HG02981 (cell line): Measurements from ENCODE around the gene AXIN2.
"Not testable (repeated sequence)": the region's sequence is repeated elsewhere in the genome, so short reads cannot be mapped to it uniquely, and the experiment has no call there.

Experiments
- ATAC-seq: cut with Tn5 transposase; IDR thresholded peaks from one replicate; pipeline ENCODE4 v1.9.1; 2021; ENCODE audit warnings: mild to moderate bottlenecking, moderate library complexity; ENCODE audit not compliant: unreplicated experiment

AXIN2 gene

DNA sequence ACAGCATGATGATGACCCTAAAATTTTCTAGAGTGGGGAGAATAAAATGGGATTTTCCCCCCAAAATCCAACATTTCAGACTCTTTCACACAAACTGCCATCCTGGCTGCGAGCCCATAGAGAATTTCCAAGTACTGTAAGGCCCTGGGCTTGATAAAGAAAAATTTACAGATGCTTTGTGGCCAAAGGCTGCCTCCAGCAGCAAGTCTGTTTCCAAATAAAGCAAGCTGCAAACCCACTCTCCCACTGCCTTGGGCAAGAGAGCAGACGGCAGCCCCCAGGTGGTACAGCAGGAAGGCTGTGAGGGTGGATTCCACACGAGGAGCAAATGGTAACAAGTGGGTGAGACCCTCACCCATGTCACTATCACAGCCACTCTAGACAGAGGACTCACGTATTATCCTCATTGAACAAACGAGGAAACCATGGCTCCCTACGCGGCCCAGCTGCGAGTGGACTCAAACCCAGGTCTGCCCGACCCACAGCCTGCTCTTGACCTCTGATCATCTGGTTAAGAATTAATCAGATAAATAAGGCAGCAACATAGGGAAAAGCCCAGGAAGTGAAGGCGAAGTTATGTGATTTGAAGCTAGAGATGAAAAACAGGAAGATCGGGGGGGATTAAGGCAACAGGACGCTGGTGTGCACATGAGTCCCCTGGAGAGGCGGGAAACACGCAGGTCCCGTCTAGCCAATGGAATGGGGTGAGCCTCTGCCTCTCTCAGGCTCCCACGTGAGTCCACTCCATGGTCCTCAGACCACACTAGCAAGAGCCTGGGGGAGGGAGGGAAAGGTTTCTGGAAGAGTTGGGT, 37.4 kb downstream of the AXIN2 start:
- ATAC-seq, result no peak

DNA sequence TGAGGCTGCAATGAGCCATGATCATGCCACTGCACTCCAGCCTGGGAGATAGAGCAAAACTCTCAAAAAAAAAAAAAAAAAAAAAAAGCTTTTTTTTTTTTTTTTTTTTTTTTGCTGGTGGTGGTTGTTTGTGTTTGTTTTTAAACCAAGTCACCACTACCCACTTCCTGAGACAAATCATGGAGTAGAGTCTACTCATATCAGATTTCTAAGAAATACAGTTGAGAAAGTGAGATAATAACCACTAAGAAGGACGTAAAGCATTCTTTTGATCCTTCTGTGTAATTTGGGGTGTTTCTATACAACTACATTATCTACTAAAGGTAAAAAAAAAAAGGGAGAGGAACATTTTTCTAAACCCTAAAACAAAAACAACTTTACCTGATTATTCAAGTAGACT, 38.0 kb downstream of the AXIN2 start:
- no peak for ATAC-seq

DNA sequence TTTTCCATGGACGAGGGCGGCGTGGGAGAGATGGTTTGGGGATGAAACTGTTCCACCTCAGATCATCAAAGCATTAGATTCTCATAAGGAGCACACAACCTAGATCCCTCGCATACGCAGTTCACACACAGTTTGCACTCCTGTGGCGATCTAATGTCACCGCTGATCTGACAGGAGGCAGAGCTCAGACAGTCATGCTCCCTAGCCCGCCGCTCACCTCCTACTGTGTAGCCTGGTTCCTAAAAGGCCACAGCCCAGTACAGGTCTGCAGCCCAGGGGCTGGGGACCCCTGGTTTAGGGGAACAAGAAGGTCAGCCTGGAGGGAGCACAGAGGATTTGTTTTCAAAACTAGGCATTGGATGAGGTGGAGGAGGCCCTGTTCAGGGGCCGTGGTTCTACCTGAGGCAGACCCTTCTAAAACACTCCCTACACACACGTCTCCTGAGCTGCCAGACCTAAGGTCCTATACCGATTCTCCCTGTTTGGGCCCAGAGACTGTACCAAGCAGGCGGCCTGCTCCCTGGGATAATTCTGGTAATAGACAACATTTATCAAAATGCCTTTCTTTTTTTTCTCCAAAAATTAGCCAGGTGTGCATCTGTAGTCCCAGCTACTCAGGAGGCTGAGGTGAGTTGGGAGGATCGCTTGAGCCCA, 38.6 kb downstream of the AXIN2 start:
- no peak for ATAC-seq

DNA sequence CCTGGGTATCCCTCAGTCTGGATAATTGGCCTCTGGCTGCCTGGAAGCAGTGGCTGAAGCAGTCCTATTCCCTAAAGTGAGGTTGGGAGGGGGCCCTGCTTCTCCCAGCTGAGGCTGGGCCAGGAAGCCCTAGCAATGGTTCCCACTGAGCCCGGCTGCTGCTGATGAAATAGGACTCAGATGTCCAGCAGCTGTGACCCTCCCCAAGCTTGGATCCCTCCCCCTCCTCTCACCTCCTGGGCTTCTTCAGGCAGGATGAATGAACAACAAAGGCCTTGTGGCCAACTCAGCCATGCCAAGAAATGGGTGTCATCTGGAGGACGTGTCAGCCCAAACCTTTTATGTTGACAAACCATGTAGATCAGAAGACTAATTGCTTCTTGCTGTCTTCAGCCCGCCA, 42.0 kb downstream of the AXIN2 start:
- ATAC-seq, result no peak

DNA sequence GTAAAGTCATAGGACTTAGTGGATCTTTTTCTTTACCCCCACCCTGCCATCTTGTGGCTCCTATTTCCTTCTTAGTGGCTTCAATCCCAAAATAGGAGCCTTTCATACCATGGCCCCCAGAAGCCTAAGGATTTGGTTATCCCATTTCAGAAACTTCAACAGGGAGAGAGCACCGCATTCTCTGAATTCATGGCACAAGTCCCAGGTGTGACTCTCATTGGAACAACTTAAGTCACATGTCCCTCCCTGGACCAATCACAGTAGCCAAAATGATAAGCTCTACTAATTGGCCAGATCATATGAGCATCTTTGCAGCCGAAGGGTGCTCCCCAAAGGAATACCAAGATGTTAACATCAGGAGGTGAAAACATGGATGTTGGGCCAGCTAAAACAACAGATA, 43.2 kb downstream of the AXIN2 start:
- ATAC-seq, result no peak

DNA sequence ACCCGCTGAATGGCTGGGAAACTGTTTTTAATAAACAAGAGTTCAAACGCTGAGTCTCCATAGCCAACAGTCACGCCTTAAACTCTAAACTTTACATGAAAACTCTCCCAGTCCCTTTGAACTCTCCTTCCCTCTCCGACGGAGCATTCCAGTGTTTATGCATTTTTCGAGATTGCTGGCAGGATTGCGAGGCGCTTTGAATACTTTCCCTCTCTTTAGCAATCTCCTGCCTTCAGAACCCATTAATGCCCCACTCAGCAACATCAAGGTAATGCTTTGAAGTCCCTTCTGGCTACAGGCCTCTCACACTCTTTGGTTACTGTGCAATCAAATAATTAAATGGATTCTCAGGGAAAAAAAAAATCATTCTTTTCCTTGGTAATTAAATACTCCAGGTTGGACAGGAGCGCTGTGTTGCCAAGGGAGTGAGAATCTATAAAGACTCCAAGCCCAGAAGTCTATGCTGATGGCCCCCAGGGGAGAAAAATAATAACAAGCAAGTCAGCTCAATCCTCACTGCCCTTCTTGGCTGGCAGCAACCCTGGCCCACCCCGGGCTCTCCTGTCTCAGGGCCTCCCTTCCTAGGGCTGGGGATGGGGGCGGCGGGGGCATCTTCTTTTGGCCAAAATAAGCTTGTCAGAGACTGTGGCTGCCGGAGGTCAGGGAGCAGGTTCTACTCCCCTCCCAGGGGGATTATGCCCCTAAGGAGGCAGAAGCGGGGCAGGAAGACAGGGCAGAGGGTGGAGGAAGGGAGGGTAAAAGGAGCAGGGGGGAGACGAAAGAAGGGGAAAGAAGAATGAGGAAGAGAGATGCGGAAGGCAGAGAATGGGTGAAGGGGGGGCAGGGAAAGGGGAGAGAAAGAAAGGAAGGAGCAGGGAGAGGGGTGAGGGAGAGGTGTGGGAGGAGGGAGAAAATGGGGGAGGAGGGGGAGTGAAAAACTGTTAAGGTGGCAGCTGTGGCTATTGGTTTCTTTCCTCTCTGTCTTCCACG, 45.2 kb downstream of the AXIN2 start:
- no peak for ATAC-seq

DNA sequence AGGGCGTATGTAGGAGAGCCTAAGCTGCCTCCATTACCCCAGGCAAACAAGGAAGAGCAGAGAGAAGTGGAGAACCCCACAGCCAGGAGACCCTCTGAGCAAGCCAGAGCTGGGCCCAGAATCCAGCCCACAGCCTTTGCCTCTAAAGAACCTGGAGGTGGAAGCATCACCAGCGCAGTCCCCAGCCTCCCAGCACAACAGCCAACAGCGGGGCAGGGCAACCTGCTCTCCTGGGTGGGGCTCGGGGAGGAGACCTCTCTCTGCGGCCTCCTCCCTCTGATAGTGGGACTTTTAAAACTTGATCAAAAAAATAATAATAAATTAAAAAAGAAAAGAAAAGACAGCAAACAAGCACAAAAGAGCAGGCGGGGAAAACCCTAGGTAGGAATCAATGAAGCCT, 45.9 kb downstream of the AXIN2 start:
- no peak for ATAC-seq

DNA sequence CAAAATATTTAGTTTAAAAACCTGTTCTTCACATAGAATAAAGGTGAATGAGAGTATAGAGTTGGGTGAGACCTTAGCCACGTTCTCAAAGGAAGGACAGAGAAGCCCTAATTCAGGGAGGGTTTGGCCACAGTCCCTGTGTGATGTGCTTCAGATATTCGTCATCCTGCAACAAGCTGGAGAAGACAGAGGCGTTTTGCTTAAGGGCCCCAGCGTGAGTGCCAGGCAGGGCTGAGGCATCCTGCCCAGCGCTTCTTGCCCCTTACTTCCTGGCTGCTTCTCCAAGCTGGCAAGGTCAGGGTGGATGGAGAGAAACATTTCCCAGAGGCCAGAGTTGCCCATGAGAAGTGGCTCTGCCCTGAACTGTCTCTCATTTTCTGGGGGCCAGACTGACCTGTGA, 46.9 kb downstream of the AXIN2 start:
- no peak for ATAC-seq

DNA sequence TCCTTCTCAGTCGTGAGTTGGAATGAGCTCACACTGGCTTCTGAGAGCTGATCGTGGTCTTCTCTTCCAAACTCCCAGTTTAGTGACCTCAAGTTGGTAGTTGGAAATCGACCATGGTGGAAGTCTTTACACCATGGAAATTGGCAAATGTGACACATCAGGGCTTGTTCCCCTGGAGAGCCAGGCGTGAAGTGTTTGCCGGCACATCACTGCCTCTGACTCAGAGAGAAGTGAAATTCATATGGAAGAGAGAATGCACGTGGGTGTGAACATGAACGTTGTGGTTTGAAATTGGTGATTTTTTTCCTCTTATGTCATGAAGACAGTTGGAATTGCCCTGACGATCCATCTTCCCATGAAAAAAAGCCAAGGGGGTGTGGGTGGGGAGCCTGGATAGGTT, 47.4 kb downstream of the AXIN2 start:
- ATAC-seq, result no peak

DNA sequence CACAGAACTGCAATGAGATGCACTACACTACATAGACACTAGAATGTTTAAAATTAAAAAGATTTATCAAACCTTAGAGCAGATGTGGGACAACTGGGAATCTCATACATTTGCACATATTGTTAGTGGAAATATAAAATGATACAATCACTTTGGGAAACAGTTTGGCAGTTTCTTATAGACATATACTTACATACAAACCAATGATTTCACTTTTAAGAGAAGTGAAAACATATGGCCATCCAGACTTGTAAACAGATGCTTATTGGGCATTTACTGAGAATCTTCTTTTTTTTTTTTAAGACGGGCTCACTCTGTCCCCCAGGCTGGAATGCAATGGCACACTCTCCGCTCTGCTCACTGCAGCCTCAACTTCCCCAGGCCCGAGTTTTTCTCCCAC, 50.1 kb downstream of the AXIN2 start:
- no peak for ATAC-seq

DNA sequence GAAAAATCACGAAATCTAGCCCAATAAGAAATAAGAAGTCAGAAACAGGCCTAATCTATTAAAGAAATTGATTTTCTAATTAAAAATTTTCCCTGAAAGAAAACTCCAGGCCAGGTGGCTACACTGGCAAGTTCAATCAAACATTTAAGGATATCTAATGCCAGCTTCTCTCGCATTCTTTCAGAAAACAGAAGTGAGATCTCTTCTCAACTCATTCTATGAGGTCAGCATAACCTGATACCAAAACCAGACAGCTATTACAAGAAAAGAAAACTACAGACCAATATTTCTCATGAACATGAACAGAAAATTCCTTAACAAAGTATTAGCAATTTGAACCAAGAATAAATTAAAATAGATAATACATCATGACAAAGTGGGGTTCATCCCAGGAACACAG, 52.4 kb downstream of the AXIN2 start:
- ATAC-seq, result no peak

DNA sequence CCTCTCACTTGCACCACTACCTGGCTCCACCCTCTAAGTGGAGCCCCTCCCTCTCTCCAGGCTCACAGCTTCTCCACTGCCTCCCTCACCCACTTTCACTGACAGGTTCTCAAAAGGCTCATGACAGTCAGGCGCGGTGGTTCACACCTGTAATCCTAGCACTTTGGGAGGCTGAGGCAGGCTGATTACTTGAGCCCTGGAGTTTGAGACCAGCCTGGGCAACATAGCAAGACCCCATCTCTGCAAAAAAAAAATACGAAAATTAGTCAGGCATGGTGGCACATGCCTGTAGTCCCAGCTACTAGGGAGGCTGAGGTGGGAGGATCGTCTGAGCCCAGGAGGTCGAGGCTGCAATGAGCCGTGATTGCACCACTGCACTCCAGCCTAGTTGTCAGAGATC, 56.8 kb downstream of the AXIN2 start:
- not testable (repeated sequence) for ATAC-seq

DNA sequence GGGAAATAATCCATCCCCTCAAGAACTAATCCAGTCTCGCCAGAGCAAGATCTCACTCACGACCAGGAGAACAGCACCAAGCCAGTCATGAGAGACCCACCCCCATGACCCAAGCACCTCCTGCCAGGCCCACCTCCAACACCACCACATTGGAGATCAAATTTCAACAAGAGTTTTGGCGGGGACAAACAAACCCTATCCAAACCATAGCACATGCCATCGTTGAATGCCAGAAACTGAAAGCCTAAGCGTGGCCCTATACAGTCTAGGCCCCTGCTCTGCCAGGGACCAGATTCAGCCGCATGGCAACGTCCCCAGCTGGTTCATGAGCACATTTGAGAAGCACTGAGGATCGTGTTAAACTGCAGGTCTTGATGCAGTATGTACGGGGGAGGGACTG, 57.3 kb downstream of the AXIN2 start:
- no peak for ATAC-seq

DNA sequence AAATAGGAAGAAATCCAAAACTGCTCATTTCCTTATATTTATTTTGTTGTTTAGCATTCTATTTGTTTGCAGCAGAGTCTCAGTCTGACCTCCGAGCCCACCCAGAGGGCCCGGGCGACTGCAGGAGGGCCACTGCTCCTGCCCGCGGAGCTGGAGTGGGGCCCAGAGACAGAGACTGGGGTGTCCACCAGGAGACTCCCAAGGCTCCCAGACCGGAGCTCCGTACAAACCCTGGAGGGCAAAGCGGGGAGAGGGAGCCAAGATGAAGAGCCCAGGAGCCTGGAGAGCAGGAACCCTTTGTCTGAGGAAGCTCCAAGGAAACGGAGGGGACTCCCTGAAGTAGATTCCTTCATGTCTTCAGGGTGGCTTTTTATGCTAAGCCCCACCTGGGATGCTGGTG, 57.9 kb downstream of the AXIN2 start:
- no peak for ATAC-seq

DNA sequence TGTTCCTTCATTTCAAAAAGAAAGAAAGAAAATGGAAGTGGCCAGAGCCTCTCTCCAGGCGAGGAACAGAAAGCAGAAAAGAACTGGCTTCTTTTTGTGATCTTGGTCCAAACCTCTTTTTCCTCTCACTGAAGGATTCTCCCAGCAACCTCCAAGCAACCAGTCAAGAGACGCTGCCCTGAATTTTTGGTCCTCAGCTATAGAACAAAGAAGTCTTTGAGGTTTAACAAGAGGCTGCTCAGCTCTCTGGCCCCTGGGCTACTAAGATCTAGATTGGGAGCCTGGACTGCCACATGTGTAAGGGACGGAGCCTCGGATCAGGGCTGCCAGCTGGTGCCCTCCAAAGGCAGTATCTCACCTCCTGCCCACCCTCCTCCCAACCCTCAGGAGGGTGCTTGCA, 62.6 kb downstream of the AXIN2 start:
- no peak for ATAC-seq

DNA sequence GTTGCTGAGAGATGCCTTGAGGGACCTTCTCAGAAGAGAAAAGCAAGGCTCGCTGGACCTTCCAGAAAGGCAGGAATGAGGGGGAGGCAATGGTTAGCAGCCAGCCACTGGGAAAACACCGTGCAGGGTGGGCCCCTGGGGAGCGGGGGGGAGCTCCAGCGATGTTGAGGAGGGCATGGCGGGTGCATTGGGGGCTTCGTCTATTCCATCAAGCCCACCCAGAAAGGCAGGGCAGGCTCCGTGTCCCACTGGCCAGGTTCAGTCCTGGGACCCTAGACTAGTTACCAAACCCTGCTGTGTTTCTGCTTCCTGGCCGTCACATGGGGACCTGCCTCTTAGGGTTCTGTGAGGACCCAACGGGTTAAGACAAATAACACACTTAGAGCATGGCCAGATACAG, 64.6 kb downstream of the AXIN2 start:
- ATAC-seq, result no peak

DNA sequence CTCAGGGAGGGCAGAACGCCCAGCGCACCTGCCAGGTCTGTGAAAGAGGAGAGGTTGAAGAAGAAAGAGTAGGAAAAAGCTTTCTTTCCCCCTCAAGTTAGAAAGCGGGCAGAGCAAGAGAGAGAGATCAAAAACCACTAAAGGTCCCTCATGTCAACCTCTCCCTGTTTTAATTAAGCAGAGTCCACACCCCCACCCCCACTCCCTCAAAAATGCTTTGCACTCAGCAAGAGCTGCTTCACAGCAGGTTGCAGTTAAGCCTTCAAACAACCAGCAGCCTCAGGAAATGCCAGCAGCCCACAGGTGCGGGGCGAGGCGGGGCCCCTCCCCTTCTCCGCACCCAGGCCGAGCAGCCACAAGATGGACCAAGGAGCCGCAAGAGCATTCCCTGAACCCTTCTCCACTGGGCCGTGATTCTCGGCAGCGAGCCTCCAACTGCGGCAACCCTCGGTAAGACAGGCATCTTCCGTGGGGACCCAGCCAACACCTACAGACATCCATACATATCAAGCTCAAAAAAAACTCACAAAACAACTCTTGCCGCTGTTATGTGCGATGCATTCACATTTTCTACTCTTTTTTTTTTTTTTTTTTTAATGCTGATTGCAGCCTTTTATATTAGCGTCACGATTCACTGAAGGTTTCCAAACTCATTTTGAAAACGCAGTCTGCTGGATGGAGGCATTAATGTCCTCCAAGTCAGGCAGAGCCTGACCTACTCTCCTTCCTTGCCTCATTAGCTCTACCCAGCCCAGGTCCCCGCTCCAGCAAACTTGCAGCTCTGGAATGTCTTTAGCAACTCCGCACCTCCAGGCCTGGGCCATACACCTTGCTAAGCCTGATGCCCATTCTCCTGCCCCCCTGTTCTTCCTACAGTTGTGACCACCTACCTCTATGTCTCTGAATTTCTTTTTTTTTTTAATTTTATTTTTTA, 66.1 kb downstream of the AXIN2 start:
- no peak for ATAC-seq

DNA sequence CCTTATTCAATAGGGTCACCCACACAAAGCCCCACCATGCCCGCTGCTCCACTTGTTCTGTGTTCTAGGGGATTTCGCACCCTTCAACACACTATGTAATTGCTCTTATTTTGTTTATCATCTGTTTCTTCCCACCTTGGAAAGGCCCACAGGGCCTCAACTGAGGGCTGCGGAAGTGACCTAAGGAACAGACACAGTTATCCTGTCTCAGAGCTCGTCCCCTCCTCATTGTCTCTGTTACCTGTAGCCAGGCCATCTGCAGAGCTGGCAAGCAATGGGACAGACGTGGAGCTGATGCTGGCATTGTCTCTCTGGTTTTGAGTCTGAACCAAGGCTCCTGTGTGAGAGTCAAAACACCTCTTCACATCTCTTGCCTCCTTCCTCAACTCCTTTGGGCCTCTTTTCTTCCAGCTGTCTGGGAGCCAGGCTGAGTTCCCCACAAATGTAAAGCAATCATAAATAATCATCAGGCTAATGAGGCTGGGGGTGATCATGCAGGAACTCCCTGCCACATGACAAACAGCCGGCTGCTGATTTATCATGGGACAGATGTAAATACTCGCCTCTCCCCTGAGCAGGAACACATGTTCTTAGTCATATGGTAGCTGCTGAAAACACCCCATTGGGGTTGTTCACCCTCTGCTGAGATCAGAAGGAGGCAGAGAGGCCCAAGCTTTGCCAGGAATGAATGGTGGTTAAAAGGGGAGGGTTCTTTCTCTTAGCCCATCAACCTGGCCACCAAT, 71.9 kb downstream of the AXIN2 start:
- ATAC-seq, result no peak

DNA sequence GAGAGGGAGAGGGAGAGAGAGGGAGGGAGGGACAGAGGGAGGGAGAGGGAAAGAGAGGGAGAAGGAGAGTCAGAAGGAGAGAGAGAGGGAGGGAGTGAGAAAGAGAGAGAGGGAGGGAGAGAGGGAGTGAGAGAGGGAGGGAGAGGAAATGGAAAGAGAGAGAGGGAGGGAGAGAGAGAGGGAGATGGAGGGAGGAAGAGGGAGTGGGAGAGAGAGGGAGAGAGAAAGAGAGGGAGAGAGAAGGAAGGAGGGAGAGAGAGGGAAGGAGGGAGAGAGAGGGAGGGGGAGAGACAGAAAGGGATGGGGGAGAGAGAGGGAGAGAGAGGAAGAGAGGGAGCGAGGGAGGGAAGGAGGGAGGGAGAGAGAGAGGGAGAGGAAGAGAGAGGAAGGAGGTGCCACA, 72.8 kb downstream of the AXIN2 start:
- no peak for ATAC-seq

DNA sequence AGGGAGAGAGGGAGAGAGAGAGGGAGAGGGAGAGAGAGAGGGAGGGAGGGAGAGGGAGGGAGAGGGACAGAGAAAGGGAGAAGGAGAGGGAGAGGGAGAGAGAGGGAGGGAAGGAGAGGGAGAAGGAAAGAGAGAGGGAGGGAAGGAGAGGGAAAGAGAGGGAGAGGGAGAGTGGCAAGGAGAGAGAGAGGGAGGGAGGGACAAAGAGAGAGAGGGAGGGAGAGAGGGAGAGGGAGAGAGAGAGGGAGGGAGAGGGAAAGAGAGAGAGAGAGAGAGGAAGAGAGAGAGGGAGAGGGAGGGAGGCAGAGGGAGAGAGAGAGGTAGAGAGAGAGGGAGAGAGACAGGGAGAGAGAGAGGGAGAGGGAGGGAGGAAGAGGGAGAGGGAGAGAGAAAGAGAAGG, 73.5 kb downstream of the AXIN2 start:
- no peak for ATAC-seq
